Germinal center (tissue), 1 donor: ENCODE data around the gene OPCML.
"Not testable (repeated sequence)": the region's sequence is repeated elsewhere in the genome, so short reads cannot be mapped to it uniquely, and the experiment has no call there.

Experiments used
- DNase-seq: peaks from one replicate; pipeline ENCODE4 v3.0.0; 2012; ENCODE audit warnings: mixed read lengths, low spot score

The OPCML gene

DNA sequence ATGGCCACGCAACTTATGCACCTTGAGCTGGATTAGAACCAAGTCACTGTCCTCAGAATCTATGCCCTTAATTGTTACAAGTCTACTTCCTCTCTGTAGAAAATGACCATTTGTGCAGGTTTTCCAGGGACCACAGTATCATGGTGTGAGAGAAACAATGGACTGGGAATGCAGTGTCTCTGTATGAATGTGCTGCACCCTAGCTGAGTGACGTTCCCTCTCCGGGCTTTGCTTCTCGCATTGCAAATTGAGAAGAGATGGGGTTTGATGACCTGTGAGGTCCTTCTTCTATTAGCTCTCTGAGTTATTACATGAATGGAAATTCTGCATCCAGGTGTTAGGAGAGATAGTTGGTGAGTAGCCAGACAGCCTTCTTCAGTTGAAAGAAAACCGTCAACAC lies 1109.6 kb downstream of the OPCML start:
- no peak for DNase-seq

DNA sequence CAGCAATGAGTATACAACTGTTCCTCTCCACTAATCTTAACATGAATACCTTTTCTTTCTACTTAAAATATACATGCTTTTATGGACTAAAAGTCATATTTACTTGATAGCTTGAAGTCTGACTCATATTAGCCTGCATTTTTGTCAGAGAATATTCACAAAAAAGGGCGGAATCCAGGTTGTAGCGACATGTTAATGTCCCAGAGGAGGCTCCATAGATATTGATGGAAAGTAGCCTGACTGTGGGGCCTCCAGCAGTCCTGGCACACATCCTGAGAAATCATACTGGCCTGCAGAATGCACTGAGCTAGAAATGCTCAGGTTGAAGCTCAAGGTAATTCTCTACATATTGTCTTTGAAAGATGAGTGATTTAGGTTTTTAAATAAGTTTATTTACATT lies 1110.7 kb downstream of the OPCML start:
- DNase-seq, result no peak

DNA sequence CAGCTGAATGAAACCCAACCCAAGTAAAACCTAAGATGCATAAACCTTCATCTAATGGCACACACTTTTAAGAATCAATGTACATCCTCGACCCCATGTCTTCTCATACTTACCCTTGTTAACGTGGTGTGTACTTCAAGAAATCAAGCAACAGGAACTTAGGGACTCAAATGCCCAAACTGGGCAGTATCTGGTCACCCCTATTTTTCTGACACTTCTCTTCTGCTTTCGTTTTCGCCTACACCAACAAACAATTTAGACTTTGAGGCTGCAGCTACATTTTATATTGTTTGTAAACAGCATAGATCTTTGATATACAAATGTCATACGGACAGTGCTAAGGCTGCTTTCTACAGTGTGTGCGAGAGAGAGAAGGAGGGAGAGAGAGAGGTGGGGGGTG lies 1117.8 kb downstream of the OPCML start:
- DNase-seq, result no peak

DNA sequence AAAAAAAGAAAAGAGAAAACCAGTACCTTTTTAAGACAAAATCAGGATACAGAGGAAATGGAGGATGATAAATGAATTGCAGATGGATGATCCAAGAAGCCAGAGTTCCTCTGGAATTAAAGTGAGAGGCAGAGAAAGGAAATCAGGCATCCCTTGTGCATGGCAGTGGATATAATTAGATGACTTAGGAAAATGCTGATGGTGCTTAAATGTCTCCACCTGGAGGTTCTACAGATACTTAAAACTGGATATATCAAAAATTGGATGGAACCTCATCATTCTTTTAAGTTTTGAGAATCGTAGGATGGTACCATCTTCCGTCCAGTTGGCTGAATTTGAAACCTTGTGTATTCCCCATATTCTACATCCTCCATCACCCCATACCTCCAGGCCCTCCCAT lies 1121.9 kb downstream of the OPCML start:
- DNase-seq, result no peak

DNA sequence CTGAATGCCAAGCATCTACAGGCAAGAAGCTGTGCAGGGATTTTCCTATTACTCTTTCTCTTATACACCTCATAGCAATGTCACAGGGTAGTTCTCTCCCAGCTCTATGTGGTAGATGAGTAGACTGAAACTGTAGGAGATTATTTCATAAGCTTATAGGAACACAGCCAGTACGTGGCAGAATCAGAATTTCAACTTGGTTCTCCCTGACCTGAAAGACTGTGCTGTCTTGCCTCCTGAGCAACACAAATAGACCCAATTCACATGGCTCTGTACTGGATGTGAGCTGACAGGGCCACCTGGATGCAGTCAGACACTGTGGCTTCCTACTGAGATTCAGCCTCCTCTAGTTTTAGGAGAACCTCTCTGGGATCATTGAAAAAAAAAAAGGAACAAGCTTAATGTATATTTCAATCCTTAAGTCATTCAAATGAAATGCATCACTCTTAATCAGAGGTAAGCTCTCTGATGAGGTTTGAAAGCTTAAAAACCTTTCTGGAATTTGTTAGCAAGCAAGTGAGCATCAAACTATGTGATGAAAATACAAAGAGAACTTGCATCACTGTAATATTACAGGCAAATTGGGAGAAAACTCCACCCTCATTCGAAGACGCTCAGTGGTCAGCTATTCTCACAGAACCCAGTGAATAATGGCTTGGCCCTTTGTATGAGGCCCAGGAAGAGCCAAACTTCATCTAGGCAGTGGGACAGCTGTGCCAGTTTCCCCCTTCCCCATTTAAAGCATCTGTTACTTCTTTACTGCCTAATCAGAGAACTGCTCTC lies 1122.5 kb downstream of the OPCML start:
- DNase-seq, result no peak

DNA sequence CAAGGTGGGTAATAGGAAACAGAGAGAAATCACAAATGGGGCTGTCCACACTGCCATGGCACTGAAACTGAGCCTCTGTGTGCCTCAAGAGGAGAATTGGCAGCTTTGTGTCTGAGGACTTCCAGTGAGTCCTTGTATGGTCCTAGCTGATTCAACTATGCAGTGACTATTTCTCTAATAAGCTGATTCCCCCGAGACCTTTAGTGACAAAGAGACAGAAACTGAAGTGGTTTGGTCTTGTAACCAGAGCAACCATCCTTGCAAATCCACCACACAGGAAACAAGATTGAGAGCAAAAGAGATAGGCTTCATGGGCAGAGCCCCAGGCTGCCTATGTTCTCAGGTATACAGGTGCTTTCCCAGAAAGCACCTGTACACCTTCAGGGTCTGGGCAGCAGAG lies 1123.4 kb downstream of the OPCML start:
- no peak for DNase-seq

DNA sequence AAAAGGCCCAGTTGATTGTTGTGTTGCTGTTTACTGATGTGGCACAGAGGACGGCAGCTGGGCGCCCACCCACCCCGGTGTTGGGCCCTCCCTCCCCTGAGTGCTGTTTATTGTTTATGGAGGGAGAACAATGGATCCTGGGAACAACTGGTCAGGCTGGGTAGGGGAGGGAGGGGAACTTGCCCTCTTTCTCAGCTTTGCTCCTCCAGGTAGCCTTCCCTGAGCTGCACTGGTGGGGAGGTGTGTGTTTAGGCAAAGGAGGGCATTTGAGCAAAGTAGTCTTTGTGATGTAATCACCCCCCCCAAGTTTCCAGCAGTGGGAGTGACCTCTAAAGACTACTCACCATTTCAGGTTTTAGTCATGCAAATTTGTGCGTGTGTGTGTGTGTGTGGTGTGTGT lies 1126.6 kb downstream of the OPCML start:
- DNase-seq, result no peak

DNA sequence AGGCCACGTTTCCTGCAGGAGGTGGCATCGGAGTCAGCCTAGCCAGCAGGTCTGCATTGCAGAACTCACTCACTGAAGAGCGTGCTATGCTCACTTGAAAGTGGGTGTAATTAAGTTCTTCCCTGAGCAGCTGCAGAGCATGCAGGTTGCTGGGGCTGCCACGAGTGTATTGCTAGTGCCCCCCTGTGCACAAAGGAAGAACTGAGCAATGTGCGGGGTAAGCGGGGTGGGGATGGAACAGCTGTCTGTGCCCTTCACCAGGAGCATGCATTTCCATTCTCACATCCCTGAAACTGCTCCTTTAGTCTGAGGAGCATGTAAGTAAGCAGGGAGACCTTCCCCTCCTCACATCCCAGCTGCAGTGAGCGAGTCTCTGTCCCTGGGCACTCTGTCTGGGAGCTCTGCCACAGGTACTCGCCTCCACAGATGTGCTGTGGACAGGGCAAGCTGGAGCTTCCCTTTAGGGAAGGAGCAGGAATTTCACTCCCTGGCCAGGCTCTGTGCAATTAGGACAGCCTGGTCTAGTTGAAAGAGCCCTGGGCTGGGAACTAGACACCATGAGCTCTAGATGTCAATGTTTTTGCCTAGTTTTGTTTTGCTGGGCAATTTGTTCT lies 1130.1 kb downstream of the OPCML start:
- no peak for DNase-seq

DNA sequence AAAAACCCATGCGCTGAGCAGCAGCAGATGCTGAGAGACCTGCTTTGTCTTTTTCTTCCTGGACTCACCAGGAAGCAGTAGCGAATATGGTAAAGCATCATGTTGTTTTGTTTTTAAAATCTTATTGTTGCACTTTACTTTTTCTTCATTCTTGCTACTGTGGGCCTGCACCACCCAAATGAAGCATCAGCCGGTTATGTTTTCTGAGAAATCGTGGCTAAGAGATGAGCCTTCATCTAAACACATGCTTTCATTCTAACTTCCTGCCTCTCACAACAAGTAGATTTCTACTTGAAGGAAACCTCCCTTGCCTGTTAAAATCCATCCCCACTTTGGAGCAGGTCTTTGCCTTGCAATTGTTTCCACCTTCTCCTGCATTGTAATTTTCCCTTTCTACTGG lies 1136.0 kb downstream of the OPCML start:
- DNase-seq, result no peak

DNA sequence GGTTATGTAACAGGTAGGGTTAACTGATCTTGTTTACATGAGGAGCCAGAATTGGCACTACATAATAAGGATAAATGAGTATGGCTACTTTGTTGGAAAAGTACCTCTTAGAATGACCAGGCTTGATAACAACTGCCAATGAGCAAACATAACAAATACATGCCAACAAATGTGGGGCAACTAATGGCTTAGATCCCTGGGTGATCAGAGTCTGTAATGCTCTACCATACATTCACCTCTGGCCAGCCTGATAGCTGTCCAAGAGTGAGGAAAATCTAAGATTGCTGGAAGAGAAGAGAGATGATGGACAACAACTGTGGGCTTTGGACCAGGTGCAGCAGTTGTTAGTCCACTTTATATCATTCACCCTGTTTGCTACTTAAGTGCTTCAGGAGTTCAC lies 1136.9 kb downstream of the OPCML start:
- DNase-seq, result no peak

DNA sequence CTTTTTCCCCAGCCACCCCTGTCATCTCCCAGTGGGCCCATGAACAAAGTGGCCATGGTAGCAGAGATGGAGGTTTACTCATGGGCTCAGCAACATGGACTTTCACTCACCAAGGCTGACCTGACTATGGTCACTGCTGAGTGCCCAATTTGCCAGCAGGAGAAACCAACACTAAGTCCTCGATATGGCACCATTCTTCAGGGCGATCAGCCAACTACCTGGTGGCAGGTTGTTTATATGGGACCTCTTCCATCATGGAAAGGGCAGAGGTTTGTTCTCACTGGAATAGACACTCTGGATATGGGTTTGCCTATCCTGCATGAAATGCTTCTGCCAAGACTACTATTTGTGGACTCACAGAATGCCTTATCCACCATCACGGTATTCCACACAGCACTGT lies 1152.8 kb downstream of the OPCML start:
- no peak for DNase-seq

DNA sequence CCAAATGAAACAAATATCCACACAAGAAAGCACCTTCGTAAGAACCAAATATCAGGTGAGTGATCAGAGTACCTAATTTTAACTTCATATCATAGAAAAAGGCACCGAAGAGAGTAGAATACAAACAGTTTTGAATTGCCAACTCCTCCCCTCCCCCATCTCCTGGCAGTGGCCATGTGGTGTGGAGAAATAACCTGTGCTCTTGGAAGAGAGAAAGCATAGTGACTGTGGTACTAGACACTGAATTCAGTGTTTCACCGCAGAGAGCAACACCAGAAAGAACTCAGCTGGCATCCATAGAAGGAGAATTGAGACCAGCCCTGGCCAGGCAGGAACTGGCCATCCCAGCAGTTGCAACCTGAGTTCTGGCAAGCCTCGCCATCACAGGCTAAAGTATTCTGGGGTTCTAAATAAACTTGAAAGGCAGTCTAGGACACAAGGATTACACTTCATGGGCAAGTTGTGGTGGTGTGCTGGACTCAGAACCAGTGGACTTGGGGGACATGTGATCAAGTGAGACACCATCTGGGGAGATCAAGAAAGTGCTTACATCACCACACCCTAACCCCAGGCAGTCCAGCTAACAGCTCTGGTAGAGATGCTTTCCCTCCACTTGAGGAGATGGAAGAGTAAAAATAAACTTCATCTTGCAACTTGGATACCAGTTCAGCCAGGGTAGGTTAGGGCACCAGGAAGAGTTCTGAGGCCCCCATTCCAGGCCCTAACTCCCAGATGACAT lies 1158.7 kb downstream of the OPCML start:
- DNase-seq, result no peak

DNA sequence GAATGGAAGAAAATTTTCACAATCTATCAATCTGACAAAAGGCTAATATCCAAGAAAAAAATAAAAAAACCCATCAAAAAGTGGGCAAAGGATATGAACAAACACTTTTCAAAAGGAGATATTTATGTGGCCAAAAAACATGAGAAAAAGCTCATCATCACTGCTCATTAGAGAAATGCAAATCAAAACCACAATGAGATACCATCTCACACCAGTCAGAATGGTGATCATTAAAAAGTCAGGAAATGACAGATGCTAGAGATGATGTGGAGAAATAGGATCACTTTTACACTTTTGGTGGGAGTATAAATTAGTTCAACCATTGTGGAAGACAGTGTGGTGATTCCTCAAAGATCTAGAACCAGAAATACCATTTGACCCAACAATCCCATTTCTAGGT lies 1162.2 kb downstream of the OPCML start:
- not testable (repeated sequence) for DNase-seq

DNA sequence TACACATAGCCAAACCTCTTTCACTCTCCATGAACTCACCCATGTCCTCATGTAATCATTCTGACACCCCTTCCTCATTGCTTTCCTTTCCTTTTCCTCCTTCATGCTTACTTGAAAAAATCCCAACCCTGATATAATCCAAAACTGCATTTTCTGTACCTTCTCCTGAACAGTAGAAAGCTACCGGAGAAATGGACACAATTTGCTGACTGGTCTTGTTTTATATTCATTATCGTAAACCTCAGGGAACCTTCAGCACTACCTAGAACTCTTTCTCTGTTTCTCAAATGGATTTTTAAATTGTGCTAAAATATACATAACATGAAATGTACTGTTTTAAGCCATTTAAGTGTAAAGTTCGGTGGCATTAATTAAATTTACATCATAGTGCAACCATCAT lies 1165.0 kb downstream of the OPCML start:
- DNase-seq, result no peak

DNA sequence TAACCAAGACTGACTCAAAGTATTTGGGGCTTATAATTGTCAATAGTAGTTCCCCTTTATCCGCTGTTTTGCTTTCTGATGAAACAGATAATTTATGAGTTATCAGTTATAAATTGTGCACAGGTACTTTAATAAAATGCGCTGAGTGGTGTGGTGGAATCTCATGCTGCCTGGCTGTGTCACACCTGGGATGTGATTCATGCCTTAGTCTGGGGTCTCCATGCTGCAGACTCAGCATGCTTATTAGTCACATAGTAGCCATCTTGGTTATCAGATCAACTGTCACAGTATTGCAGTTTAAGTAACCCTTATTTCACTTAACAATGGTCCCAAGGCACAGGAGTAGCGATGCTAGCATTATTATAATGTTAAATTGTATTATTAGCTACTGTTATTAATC lies 1166.7 kb downstream of the OPCML start:
- DNase-seq, result no peak
